Retinal pigment epithelial cell (primary cell): ENCODE measurements around the gene PRDM16.

ENCODE experiments used
- DNase-seq: peaks from one replicate; pipeline ENCODE4 v3.0.0-alpha.2; 2010; ENCODE audit warnings: low read depth
- H3K4me3 ChIP-seq: 2 replicates; pipeline ENCODE4 v1.5.1; 2011; ENCODE audit warnings: mild to moderate bottlenecking, low read length, control low read depth, moderate library complexity
- CTCF ChIP-seq: conservative IDR thresholded peaks from 2 replicates; pipeline ENCODE4 v1.5.1; 2011; ENCODE audit warnings: low read depth, low read length, control low read depth, inconsistent platforms

The PRDM16 gene

GRCh38 chr1:3033040-3033789, 35.8 kb upstream of the PRDM16 start:
- DNase-seq: no peak

GRCh38 chr1:3033790-3034090, 35.3 kb upstream of the PRDM16 start:
- no peak for DNase-seq
- TF ChIP-seq CTCF: no peak
- H3K4me3 ChIP-seq: no peak overlapping the region

More at GRCh38 chr1:3033040-3033789, 35.8 kb upstream of the PRDM16 start:
- TF ChIP-seq CTCF: no peak
- no peak overlapping the region for H3K4me3 ChIP-seq

- no peak for DNase-seq
- no peak for TF ChIP-seq CTCF
- H3K4me3 ChIP-seq: no peak overlapping the region
Observed at GRCh38 chr1:3034162-3034561, 34.8 kb upstream of the PRDM16 start.

GRCh38 chr1:3034728-3035562, 34.1 kb upstream of the PRDM16 start:
- no peak overlapping the region for H3K4me3 ChIP-seq
- peak; percentile 16 for DNase-seq
- no peak for TF ChIP-seq CTCF

- H3K4me3 ChIP-seq: no peak overlapping the region
- no peak for TF ChIP-seq CTCF
- DNase-seq: no peak
Observed at GRCh38 chr1:3035563-3036446, 33.2 kb upstream of the PRDM16 start.

GRCh38 chr1:3036447-3037280, 32.3 kb upstream of the PRDM16 start:
- no peak overlapping the region for H3K4me3 ChIP-seq
- no peak for TF ChIP-seq CTCF
- DNase-seq: no peak
